ENCODE data around the gene ACAT1. TPM values are rescaled to one million over a fixed set of nuclear protein-coding genes. Genes with fewer than 3 reads are reported as not detected.

ACAT1 gene
- total RNA-seq, 6 donors from 2014 or later, result 61.2 to 114 (median 72.9) TPM

GRCh38 chr11:108177570-108177969 is 56.2 kb downstream of the ACAT1 start:
- Histone ChIP-seq H3K9me3 (no peaks in the 10 kb centered on the region), H3K4me3 (no peak overlapping the region), H3K27ac (no peak overlapping the region), H3K4me1 (no peaks in the 10 kb centered on the region), H3K36me3 (peaks cover 2 to 84% (median 24%) of the 10 kb centered on the region in 4 donors), H3K27me3 (no peaks in the 10 kb centered on the region)
- WGBS, 2 donors, result 75 to 94% methylated on average over 5 of the region's 5 CpGs
- ATAC-seq (ENCODE audit: low FRiP score in 2 of 2), result no peak
- no peak for TF ChIP-seq POLR2A (IDR thresholded peaks at IDR 0.05)
- no peak for TF ChIP-seq EP300 (IDR thresholded peaks at IDR 0.05)
- TF ChIP-seq CTCF (IDR thresholded peaks at IDR 0.05), result no peak
- TF ChIP-seq POLR2AphosphoS5 (IDR thresholded peaks at IDR 0.05), result no peak
- DNase-seq, result no peak

- Histone ChIP-seq H3K4me3 (no peak overlapping the region), H3K27ac (no peak overlapping the region), H3K9me3 (no peaks in the 10 kb centered on the region), H3K36me3 (peaks cover 0 to 71% (median 15%) of the 10 kb centered on the region in 4 donors), H3K4me1 (peaks cover under 1 to 5% (median 3%) of the 10 kb centered on the region in 4 donors), H3K27me3 (no peaks in the 10 kb centered on the region)
- no peak for TF ChIP-seq EP300 (IDR thresholded peaks at IDR 0.05)
- ATAC-seq (ENCODE audit: low FRiP score in 2 of 2), result no peak
- DNase-seq, result no peak
Measured at GRCh38 chr11:108193725-108194124, 72.4 kb downstream of the ACAT1 start.

- peaks cover 0 to 45% (median 9%) of the 10 kb centered on the region in 4 donors for H3K36me3 ChIP-seq
- no peak overlapping the region for H3K4me3 ChIP-seq
- no peaks in the 10 kb centered on the region for H3K9me3 ChIP-seq
- H3K4me1 ChIP-seq, result peaks cover 9 to 18% (median 16%) of the 10 kb centered on the region in 4 donors
- no peaks in the 10 kb centered on the region for H3K27me3 ChIP-seq
- no peak overlapping the region for H3K27ac ChIP-seq
- DNase-seq, result no peak
- TF ChIP-seq POLR2AphosphoS5 (IDR thresholded peaks at IDR 0.05) (no peak), CTCF (IDR thresholded peaks at IDR 0.05) (no peak), POLR2A (IDR thresholded peaks at IDR 0.05) (no peak), EP300 (IDR thresholded peaks at IDR 0.05) (no peak)
- no peak for ATAC-seq (ENCODE audit: low FRiP score in 2 of 2)
- 82 to 85% methylated on average over 3 of the region's 3 CpGs for WGBS, 2 donors
Measured at GRCh38 chr11:108196901-108197300, 75.5 kb downstream of the ACAT1 start.

Small RNAs within 50 kb of the gene (small RNA-seq; reads per million reads assigned to genes)
- gene RF00019, result 0 reads per million in 4 donors

Other genes with a start within 250 kb of the ACAT1 start
- 1 to 10 TPM in 5 of 6 donors, not detected in 1; 1.8 to 7.3 (median 3.5) TPM for gene RAB39A, start 193.1 kb upstream of the ACAT1 start, total RNA-seq
- 10 to 100 TPM; 12.5 to 35.5 (median 24.1) TPM for gene CUL5, start 112.7 kb upstream of the ACAT1 start, total RNA-seq
- gene NPAT, start 101.1 kb downstream of the ACAT1 start, total RNA-seq, result 10 to 100 TPM in 4 of 6 donors, 1 to 10 TPM in 2; 9.5 to 21.3 (median 12.8) TPM
- 100 to 1,000 TPM in 2 of 6 donors, 10 to 100 TPM in 4; 37.9 to 248 (median 62.6) TPM for gene ATM, start 101.5 kb downstream of the ACAT1 start, total RNA-seq

Data from upper lobe of left lung (tissue), 6 donors.